Measurements from ENCODE around the gene FAM114A1.
"Not testable (repeated sequence)": the region's sequence is repeated elsewhere in the genome, so short reads cannot be mapped to it uniquely, and the experiment has no call there.

The FAM114A1 gene

GRCh38 chr4:38935391-38936073, 67.9 kb downstream of the FAM114A1 start:
- no peak for DNase-seq (ENCODE audit: low read depth in 2 of 2)

- DNase-seq (ENCODE audit: low read depth in 2 of 2) = no peak
These were observed 71.6 kb downstream of the FAM114A1 start for GRCh38 chr4:38939165-38939564.

GRCh38 chr4:38940476-38940875, 72.9 kb downstream of the FAM114A1 start:
- DNase-seq (ENCODE audit: low read depth in 2 of 2) = no peak

- DNase-seq (ENCODE audit: low read depth in 2 of 2) = not testable (repeated sequence)
These were observed 74.3 kb downstream of the FAM114A1 start for GRCh38 chr4:38941906-38942305.

GRCh38 chr4:38943343-38943742, 75.7 kb downstream of the FAM114A1 start:
- no peak for DNase-seq (ENCODE audit: low read depth in 2 of 2)

GRCh38 chr4:38944440-38944839, 76.8 kb downstream of the FAM114A1 start:
- no peak for DNase-seq (ENCODE audit: low read depth in 2 of 2)

- no peak for DNase-seq (ENCODE audit: low read depth in 2 of 2)
These were observed 79.3 kb downstream of the FAM114A1 start for GRCh38 chr4:38946919-38947318.

- no peak for DNase-seq (ENCODE audit: low read depth in 2 of 2)
These were observed 80.9 kb downstream of the FAM114A1 start for GRCh38 chr4:38948551-38948950.

GRCh38 chr4:38949411-38950051, 81.9 kb downstream of the FAM114A1 start:
- DNase-seq (ENCODE audit: low read depth in 2 of 2) = peak in 1 of 2 donors; percentile 7

- no peak for DNase-seq (ENCODE audit: low read depth in 2 of 2)
These were observed 82.6 kb downstream of the FAM114A1 start for GRCh38 chr4:38950159-38950558.

GRCh38 chr4:38950734-38951133, 83.1 kb downstream of the FAM114A1 start:
- DNase-seq (ENCODE audit: low read depth in 2 of 2) = no peak

- no peak for DNase-seq (ENCODE audit: low read depth in 2 of 2)
These were observed 84.0 kb downstream of the FAM114A1 start for GRCh38 chr4:38951598-38951997.

GRCh38 chr4:38952017-38952416, 84.4 kb downstream of the FAM114A1 start:
- no peak for DNase-seq (ENCODE audit: low read depth in 2 of 2)

- no peak for DNase-seq (ENCODE audit: low read depth in 2 of 2)
These were observed 87.1 kb downstream of the FAM114A1 start for GRCh38 chr4:38954727-38955126.

GRCh38 chr4:38955957-38956356, 88.4 kb downstream of the FAM114A1 start:
- no peak for DNase-seq (ENCODE audit: low read depth in 2 of 2)

GRCh38 chr4:38957261-38957815, 89.7 kb downstream of the FAM114A1 start:
- no peak for DNase-seq (ENCODE audit: low read depth in 2 of 2)

- DNase-seq (ENCODE audit: low read depth in 2 of 2) = no peak
These were observed 90.3 kb downstream of the FAM114A1 start for GRCh38 chr4:38957893-38958292.

- DNase-seq (ENCODE audit: low read depth in 2 of 2) = no peak
These were observed 91.0 kb downstream of the FAM114A1 start for GRCh38 chr4:38958453-38959190.

GRCh38 chr4:38959248-38959647, 91.6 kb downstream of the FAM114A1 start:
- not testable (repeated sequence) for DNase-seq (ENCODE audit: low read depth in 2 of 2)

- no peak for DNase-seq (ENCODE audit: low read depth in 2 of 2)
These were observed 97.6 kb downstream of the FAM114A1 start for GRCh38 chr4:38964942-38965775.

- DNase-seq (ENCODE audit: low read depth in 2 of 2) = no peak
These were observed 98.3 kb downstream of the FAM114A1 start for GRCh38 chr4:38965866-38966265.

All from stimulated activated CD8-positive, alpha-beta memory T cell treated with anti-CD3 and anti-CD28 coated beads, Interleukin-2, amount 100 ng/mL, for 48 hours (primary cell).